HepG2 (cell line): ENCODE data around the gene CADM2. TPM values are rescaled to one million over a fixed set of nuclear protein-coding genes. Genes with fewer than 3 reads are reported as not detected.

Experiments
- ATAC-seq: fragments of 200-7000 bp; cut with Tn5 transposase; 3 replicates; pipeline ENCODE4 v1.9.1; 2020; ENCODE audit warnings: mild to moderate bottlenecking, moderate library complexity
- BruUV-seq: library from RNA; stranded (reverse); fragments of 400-500 nt; replicated peaks from 2 replicates; lab custom pipeline; 2021; lab: Mats Ljungman, UMichigan
- CTCF ChIA-PET: fragments of 300-600 bp; formaldehyde crosslinking; extraction: SDS; loops from one replicate; lab custom pipeline; 2021; ENCODE audit warnings: low total read pairs, inconsistent platforms, low intra/inter-chr PET ratio; lab: Yijun Ruan, JAX
- POLR2A ChIA-PET: fragments of 350-600 bp; sonication (Branson Sonifier 250); formaldehyde crosslinking; loops from one replicate; lab custom pipeline; 2020; ENCODE audit warnings: antibody characterized with exemption, inconsistent platforms; lab: Yijun Ruan, JAX
- DNase-seq: peaks from one replicate; pipeline ENCODE4 v3.0.0-alpha.2; 2015; ENCODE audit warnings: low spot score
- FAIRE-seq: peaks from 3 replicates; lab custom pipeline; 2011; peaks lifted over from hg19 to GRCh38; lab: Jason Lieb, UNC
- H2AFZ ChIP-seq: one replicate; pipeline ENCODE4 v1.6.1; 2011; ENCODE audit warnings: low read length, inconsistent platforms
- H3K27ac ChIP-seq: fragments of 300-600 bp; 3 replicates; pipeline ENCODE4 v1.8.0; 2011; ENCODE audit warnings: mixed run types, mild to moderate bottlenecking, mixed read lengths, low read length, inconsistent platforms; ENCODE audit not compliant: insufficient read depth; ENCODE audit errors: extremely low read length
- H3K27me3 ChIP-seq, 2 experiments: fragments of 200-600 bp in 1 of 2; 2 replicates in 1 of 2; 3 replicates in 1 of 2; pipeline versions ENCODE4 v1.6.0 to v1.8.0; 2011; ENCODE audit warnings: low read length in 2 of 2, mild to moderate bottlenecking in 2 of 2, moderate library complexity in 2 of 2, inconsistent platforms in 1 of 2; ENCODE audit not compliant: insufficient read depth in 2 of 2, control insufficient read depth in 1 of 2
- H3K36me3 ChIP-seq, 2 experiments: fragments of 200-600 bp in 1 of 2; replicated peaks in 1 of 2; 2 replicates in 1 of 2; 3 replicates in 1 of 2; pipeline versions ENCODE4 v1.5.1 to v1.8.0; 2011; ENCODE audit warnings: low read length in 2 of 2, inconsistent platforms in 1 of 2; ENCODE audit not compliant: insufficient read depth in 2 of 2, control insufficient read depth in 1 of 2
- H3K4me1 ChIP-seq: 2 replicates; pipeline ENCODE4 v1.5.1; 2012; ENCODE audit warnings: low read length, inconsistent platforms; ENCODE audit not compliant: insufficient read depth
- H3K4me2 ChIP-seq: 2 replicates; pipeline ENCODE4 v1.6.0; 2011; ENCODE audit warnings: low read depth, low read length, inconsistent platforms
- H3K4me3 ChIP-seq, 3 experiments: fragments of 200-600 bp in 1 of 3; sonication (generic), shearing (Covaris generic) in 1 of 3; replicated peaks in 1 of 3; 2 replicates each; pipeline ENCODE4 v1.5.1; 2011 to 2016; ENCODE audit warnings: low read length in 3 of 3, inconsistent platforms in 2 of 3, low read depth in 2 of 3, mild to moderate bottlenecking in 2 of 3, control low read depth in 1 of 3, mixed read lengths in 1 of 3; ENCODE audit not compliant: insufficient read depth in 1 of 3
- H3K79me2 ChIP-seq: one replicate; pipeline ENCODE4 v1.6.1; 2011; ENCODE audit warnings: low read length, inconsistent platforms; ENCODE audit not compliant: insufficient read depth
- H3K9ac ChIP-seq: 2 replicates; pipeline ENCODE4 v1.6.0; 2011; ENCODE audit warnings: mild to moderate bottlenecking, low read depth, low read length, inconsistent platforms; ENCODE audit not compliant: insufficient read depth
- H3K9me3 ChIP-seq: 2 replicates; pipeline ENCODE4 v1.5.1; 2012; ENCODE audit warnings: mild to moderate bottlenecking, low read length
- H4K20me1 ChIP-seq: 2 replicates; pipeline ENCODE4 v1.6.0; 2011; ENCODE audit warnings: inconsistent platforms, mild to moderate bottlenecking, low read length, moderate library complexity; ENCODE audit not compliant: insufficient read depth
- GTF3A ChIP-seq: sonication (generic); formaldehyde crosslinking; conservative IDR thresholded peaks from 2 replicates; pipeline ENCODE4 v1.4.0; 2020; ENCODE audit warnings: mild to moderate bottlenecking, missing genetic modification reagents
- MIER2 ChIP-seq: IDR thresholded peaks from 2 replicates; pipeline ENCODE4 v1.6.1; 2016; ENCODE audit warnings: missing biosample characterization, missing genetic modification reagents
- PLRG1 ChIP-seq: fragments of 450-650 bp; conservative IDR thresholded peaks from 2 replicates; pipeline ENCODE4 v1.6.1; 2016
- TBX3 ChIP-seq: fragments of 450-650 bp; IDR thresholded peaks from 2 replicates; pipeline ENCODE4 v1.6.1; 2017; ENCODE audit warnings: antibody characterized with exemption, mild to moderate bottlenecking, inconsistent platforms, borderline replicate concordance
- TCF7L2 ChIP-seq: IDR thresholded peaks from 2 replicates; pipeline ENCODE4 v1.6.1; 2011; ENCODE audit warnings: mild to moderate bottlenecking, low read depth, low read length, moderate library complexity
- ZNF30 ChIP-seq: sonication (generic); formaldehyde crosslinking; IDR thresholded peaks from 2 replicates; pipeline ENCODE4 v1.5.0; 2020; ENCODE audit warnings: mild to moderate bottlenecking, missing genetic modification reagents
- ZNF441 ChIP-seq: sonication (generic); formaldehyde crosslinking; IDR thresholded peaks from 2 replicates; pipeline ENCODE4 v1.7.0; 2021; ENCODE audit warnings: missing genetic modification reagents, borderline replicate concordance
- ZSCAN25 ChIP-seq: sonication (generic); formaldehyde crosslinking; IDR thresholded peaks from 2 replicates; pipeline ENCODE4 v1.8.0; 2022; ENCODE audit warnings: mild to moderate bottlenecking, missing genetic modification reagents
- WGBS: methylation state at CpG from one replicate; pipeline ENCODE4 v1.1.6; 2017; ENCODE audit warnings: low lambda C conversion rate; 5-methylcytosine and 5-hydroxymethylcytosine counted together
- in situ Hi-C: cut with HindIII; loops from 2 replicates; pipeline ENCODE4 v1.10.0; 2017; ENCODE audit warnings: low pct_unique_long_range_greater_than_20kb; ENCODE audit not compliant: extremely low pct_ligation_motif_present
- intact Hi-C: fragments of 100-400 bp; cut with micrococcal nuclease; formaldehyde crosslinking; loops from one replicate; pipeline ENCODE4 v1.10.0; 2022; ENCODE audit not compliant: unreplicated experiment
- polyA plus RNA-seq, 8 experiments: library from polyadenylated mRNA; depleted of rRNA in 3 of 8; stranded (reverse) in 7 of 8; unstranded in 1 of 8; fragments of >200 nt; fragmentation: Illumina TruSeq in 4 of 8; extraction: Trizol in 4 of 8; gene quantifications; 2 replicates each; pipeline versions ENCODE4 v1.2.1 to v1.2.3, GENCODE V29; 2011 to 2016; ENCODE audit warnings: low read depth in 4 of 8, missing spikeins in 1 of 8, mixed read lengths in 1 of 8; ENCODE audit not compliant: insufficient read depth in 1 of 8
- total RNA-seq, 5 experiments: library from RNA; depleted of rRNA; stranded (reverse); fragments of >200 nt; fragmentation: Illumina TruSeq; extraction: Trizol; gene quantifications; 2 replicates each; pipeline ENCODE4 v1.2.3, GENCODE V29; 2016; ENCODE audit warnings: low read depth in 1 of 5
- TF ChIP-seq, protein P1 (sequence below): sonication (generic); formaldehyde crosslinking; IDR thresholded peaks from 2 replicates; pipeline ENCODE4 v1.4.0; 2020; ENCODE audit warnings: missing genetic modification reagents
- TF ChIP-seq, protein P2 (sequence below): sonication (generic); formaldehyde crosslinking; IDR thresholded peaks from 2 replicates; pipeline ENCODE4 v1.4.0; 2020; ENCODE audit warnings: low read depth, mild to moderate bottlenecking, missing genetic modification reagents
- TF ChIP-seq, protein P3 (sequence below): sonication (generic); formaldehyde crosslinking; conservative IDR thresholded peaks from 2 replicates; pipeline ENCODE4 v1.4.0; 2020; ENCODE audit warnings: missing genetic modification reagents
- TF ChIP-seq, protein P4 (sequence below): sonication (generic); formaldehyde crosslinking; IDR thresholded peaks from 2 replicates; pipeline ENCODE4 v1.4.0; 2020; ENCODE audit warnings: mild to moderate bottlenecking, missing genetic modification reagents

Gene CADM2
- total and polyA plus RNA-seq, 2 of the 13 experiments (the other 11 are each of a cell fraction or from before 2014, with no cell fraction given) = not detected

DNA sequence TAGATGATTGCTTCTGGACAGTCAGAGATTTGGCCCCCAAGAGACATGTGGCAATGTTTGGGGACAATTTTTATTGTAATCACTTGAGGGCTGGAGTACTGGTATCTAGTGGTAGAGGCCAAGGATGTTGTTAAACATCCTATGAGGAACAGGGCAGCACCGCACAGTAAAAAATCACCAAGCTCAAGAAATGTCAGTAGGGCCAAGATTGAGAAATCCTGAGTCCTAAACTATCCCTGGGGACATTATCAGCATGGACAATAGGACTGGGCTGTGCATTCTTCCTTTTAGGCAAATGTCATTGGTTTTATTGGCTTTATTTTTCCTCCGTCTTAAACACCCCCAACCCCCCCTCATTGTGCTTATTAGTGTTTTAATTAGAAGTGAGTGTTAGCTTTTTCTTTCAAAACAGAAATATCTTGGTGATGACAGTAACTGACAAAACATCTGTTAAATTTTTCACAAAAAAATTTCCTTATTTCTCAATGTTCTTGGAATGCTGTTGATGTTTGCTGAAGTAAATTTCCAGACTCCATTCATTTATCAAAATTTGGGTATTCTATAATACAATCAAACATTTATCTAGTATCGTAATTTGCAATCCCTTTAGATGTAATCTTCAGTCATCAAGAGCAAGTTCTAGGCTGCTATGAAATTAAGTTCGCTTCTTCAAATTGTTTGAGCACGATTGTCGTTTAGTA lies 1087.8 kb downstream of the CADM2 start:
- no peak overlapping the region for H3K4me2 ChIP-seq
- TF ChIP-seq TBX3 (no peak), GTF3A (CRISPR knock-in tag) (no peak), PLRG1 (no peak), TCF7L2 (no peak), ZSCAN25 (CRISPR knock-in tag) (no peak), MIER2 (CRISPR knock-in tag) (no peak), ZNF30 (CRISPR knock-in tag) (no peak), ZNF441 (CRISPR knock-in tag) (no peak)
- TF ChIP-seq, protein P1, sequence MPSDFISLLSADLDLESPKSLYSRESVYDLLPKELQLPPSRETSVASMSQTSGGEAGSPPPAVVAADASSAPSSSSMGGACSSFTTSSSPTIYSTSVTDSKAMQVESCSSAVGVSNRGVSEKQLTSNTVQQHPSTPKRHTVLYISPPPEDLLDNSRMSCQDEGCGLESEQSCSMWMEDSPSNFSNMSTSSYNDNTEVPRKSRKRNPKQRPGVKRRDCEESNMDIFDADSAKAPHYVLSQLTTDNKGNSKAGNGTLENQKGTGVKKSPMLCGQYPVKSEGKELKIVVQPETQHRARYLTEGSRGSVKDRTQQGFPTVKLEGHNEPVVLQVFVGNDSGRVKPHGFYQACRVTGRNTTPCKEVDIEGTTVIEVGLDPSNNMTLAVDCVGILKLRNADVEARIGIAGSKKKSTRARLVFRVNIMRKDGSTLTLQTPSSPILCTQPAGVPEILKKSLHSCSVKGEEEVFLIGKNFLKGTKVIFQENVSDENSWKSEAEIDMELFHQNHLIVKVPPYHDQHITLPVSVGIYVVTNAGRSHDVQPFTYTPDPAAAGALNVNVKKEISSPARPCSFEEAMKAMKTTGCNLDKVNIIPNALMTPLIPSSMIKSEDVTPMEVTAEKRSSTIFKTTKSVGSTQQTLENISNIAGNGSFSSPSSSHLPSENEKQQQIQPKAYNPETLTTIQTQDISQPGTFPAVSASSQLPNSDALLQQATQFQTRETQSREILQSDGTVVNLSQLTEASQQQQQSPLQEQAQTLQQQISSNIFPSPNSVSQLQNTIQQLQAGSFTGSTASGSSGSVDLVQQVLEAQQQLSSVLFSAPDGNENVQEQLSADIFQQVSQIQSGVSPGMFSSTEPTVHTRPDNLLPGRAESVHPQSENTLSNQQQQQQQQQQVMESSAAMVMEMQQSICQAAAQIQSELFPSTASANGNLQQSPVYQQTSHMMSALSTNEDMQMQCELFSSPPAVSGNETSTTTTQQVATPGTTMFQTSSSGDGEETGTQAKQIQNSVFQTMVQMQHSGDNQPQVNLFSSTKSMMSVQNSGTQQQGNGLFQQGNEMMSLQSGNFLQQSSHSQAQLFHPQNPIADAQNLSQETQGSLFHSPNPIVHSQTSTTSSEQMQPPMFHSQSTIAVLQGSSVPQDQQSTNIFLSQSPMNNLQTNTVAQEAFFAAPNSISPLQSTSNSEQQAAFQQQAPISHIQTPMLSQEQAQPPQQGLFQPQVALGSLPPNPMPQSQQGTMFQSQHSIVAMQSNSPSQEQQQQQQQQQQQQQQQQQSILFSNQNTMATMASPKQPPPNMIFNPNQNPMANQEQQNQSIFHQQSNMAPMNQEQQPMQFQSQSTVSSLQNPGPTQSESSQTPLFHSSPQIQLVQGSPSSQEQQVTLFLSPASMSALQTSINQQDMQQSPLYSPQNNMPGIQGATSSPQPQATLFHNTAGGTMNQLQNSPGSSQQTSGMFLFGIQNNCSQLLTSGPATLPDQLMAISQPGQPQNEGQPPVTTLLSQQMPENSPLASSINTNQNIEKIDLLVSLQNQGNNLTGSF = no peak
- TF ChIP-seq, protein P2, sequence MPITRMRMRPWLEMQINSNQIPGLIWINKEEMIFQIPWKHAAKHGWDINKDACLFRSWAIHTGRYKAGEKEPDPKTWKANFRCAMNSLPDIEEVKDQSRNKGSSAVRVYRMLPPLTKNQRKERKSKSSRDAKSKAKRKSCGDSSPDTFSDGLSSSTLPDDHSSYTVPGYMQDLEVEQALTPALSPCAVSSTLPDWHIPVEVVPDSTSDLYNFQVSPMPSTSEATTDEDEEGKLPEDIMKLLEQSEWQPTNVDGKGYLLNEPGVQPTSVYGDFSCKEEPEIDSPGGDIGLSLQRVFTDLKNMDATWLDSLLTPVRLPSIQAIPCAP (CRISPR knock-in tag) = no peak
- TF ChIP-seq, protein P3, sequence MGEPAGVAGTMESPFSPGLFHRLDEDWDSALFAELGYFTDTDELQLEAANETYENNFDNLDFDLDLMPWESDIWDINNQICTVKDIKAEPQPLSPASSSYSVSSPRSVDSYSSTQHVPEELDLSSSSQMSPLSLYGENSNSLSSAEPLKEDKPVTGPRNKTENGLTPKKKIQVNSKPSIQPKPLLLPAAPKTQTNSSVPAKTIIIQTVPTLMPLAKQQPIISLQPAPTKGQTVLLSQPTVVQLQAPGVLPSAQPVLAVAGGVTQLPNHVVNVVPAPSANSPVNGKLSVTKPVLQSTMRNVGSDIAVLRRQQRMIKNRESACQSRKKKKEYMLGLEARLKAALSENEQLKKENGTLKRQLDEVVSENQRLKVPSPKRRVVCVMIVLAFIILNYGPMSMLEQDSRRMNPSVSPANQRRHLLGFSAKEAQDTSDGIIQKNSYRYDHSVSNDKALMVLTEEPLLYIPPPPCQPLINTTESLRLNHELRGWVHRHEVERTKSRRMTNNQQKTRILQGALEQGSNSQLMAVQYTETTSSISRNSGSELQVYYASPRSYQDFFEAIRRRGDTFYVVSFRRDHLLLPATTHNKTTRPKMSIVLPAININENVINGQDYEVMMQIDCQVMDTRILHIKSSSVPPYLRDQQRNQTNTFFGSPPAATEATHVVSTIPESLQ (CRISPR knock-in tag) = no peak
- TF ChIP-seq, protein P4, sequence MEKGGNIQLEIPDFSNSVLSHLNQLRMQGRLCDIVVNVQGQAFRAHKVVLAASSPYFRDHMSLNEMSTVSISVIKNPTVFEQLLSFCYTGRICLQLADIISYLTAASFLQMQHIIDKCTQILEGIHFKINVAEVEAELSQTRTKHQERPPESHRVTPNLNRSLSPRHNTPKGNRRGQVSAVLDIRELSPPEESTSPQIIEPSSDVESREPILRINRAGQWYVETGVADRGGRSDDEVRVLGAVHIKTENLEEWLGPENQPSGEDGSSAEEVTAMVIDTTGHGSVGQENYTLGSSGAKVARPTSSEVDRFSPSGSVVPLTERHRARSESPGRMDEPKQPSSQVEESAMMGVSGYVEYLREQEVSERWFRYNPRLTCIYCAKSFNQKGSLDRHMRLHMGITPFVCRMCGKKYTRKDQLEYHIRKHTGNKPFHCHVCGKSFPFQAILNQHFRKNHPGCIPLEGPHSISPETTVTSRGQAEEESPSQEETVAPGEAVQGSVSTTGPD (CRISPR knock-in tag) = no peak
- BruUV-seq = no TSS peak
- H4K20me1 ChIP-seq = no peaks in the 10 kb centered on the region
- DNase-seq = no peak
- H3K36me3 ChIP-seq = no peaks in the 10 kb centered on the region
- in situ Hi-C loops = no loop called here
- ATAC-seq = no peak
- no peaks in the 10 kb centered on the region for H3K9me3 ChIP-seq
- no peak overlapping the region for H2AFZ ChIP-seq
- POLR2A ChIA-PET = no interaction called here
- no peak overlapping the region for H3K9ac ChIP-seq
- CTCF ChIA-PET = no interaction called here
- no peak overlapping the region for H3K27ac ChIP-seq
- intact Hi-C loops = no loop called here
- no peaks in the 10 kb centered on the region for H3K27me3 ChIP-seq
- WGBS = 46% methylated on average over 6 of the region's 6 CpGs
- no peak overlapping the region for H3K4me3 ChIP-seq
- no peaks in the 10 kb centered on the region for H3K4me1 ChIP-seq
- no peaks in the 10 kb centered on the region for H3K79me2 ChIP-seq
- no peak for FAIRE-seq
